Measurements from ENCODE around the gene CACNA1B.

Gene CACNA1B

GRCh38 chr9:138040446-138041430 is 163.2 kb downstream of the CACNA1B start:
- DNase-seq (ENCODE audit: low spot score) = no peak

GRCh38 chr9:138042146-138042545 is 164.6 kb downstream of the CACNA1B start:
- no peak for DNase-seq (ENCODE audit: low spot score)

- DNase-seq (ENCODE audit: low spot score) = no peak
Measured at GRCh38 chr9:138042640-138043039, 165.1 kb downstream of the CACNA1B start.

GRCh38 chr9:138043061-138043410 is 165.5 kb downstream of the CACNA1B start:
- DNase-seq (ENCODE audit: low spot score) = no peak

GRCh38 chr9:138043411-138044345 is 166.1 kb downstream of the CACNA1B start:
- DNase-seq (ENCODE audit: low spot score) = no peak

GRCh38 chr9:138044485-138045383 is 167.2 kb downstream of the CACNA1B start:
- no peak for DNase-seq (ENCODE audit: low spot score)

- no peak for DNase-seq (ENCODE audit: low spot score)
Measured at GRCh38 chr9:138045541-138046490, 168.2 kb downstream of the CACNA1B start.

- DNase-seq (ENCODE audit: low spot score) = no peak
Measured at GRCh38 chr9:138046641-138047301, 169.2 kb downstream of the CACNA1B start.

GRCh38 chr9:138047469-138048040 is 170.0 kb downstream of the CACNA1B start:
- no peak for DNase-seq (ENCODE audit: low spot score)

- DNase-seq (ENCODE audit: low spot score) = no peak
Measured at GRCh38 chr9:138048184-138048583, 170.6 kb downstream of the CACNA1B start.

- DNase-seq (ENCODE audit: low spot score) = no peak
Measured at GRCh38 chr9:138049085-138049778, 171.7 kb downstream of the CACNA1B start.

GRCh38 chr9:138049779-138050471 is 172.3 kb downstream of the CACNA1B start:
- DNase-seq (ENCODE audit: low spot score) = no peak

- DNase-seq (ENCODE audit: low spot score) = no peak
Measured at GRCh38 chr9:138050472-138051330, 173.1 kb downstream of the CACNA1B start.

- DNase-seq (ENCODE audit: low spot score) = no peak
Measured at GRCh38 chr9:138051586-138052321, 174.2 kb downstream of the CACNA1B start.

- no peak for DNase-seq (ENCODE audit: low spot score)
Measured at GRCh38 chr9:138052322-138052615, 174.7 kb downstream of the CACNA1B start.

GRCh38 chr9:138052635-138053320 is 175.2 kb downstream of the CACNA1B start:
- no peak for DNase-seq (ENCODE audit: low spot score)
